Astrocyte (in vitro differentiated cells and primary cell): ENCODE measurements around the gene MRI1. TPM values are rescaled to one million over a fixed set of nuclear protein-coding genes. Genes with fewer than 3 reads are reported as not detected.

Source experiments
- DNase-seq: peaks from one replicate; pipeline ENCODE4 v3.0.0-alpha.2; 2010; ENCODE audit warnings: low read depth
- FAIRE-seq: peaks from 2 replicates; lab custom pipeline; 2011; peaks lifted over from hg19 to GRCh38; lab: Jason Lieb, UNC
- H2AFZ ChIP-seq: 2 replicates; pipeline ENCODE4 v1.6.0; 2012; ENCODE audit warnings: low read depth, low read length, inconsistent platforms
- H3K27ac ChIP-seq: 2 replicates; pipeline ENCODE4 v1.5.1; 2011; ENCODE audit warnings: low read depth, low read length, inconsistent platforms
- H3K27me3 ChIP-seq: 2 replicates; pipeline ENCODE4 v1.6.0; 2011; ENCODE audit warnings: low read length, inconsistent platforms; ENCODE audit not compliant: insufficient read depth
- H3K36me3 ChIP-seq: 2 replicates; pipeline ENCODE4 v1.5.1; 2011; ENCODE audit warnings: low read length, inconsistent platforms; ENCODE audit not compliant: insufficient read depth
- H3K4me1 ChIP-seq: 2 replicates; pipeline ENCODE4 v1.5.1; 2011; ENCODE audit warnings: low read length, inconsistent platforms; ENCODE audit not compliant: insufficient read depth
- H3K4me2 ChIP-seq: 2 replicates; pipeline ENCODE4 v1.6.0; 2012; ENCODE audit warnings: low read length, inconsistent platforms
- H3K4me3 ChIP-seq: 2 replicates; pipeline ENCODE4 v1.5.1; 2011; ENCODE audit warnings: low read depth, mild to moderate bottlenecking, low read length, inconsistent platforms; ENCODE audit not compliant: insufficient read depth
- H3K79me2 ChIP-seq: 2 replicates; pipeline ENCODE4 v1.6.0; 2012; ENCODE audit warnings: mild to moderate bottlenecking, low read length, inconsistent platforms; ENCODE audit not compliant: insufficient read depth
- H3K9ac ChIP-seq: 2 replicates; pipeline ENCODE4 v1.6.0; 2012; ENCODE audit warnings: mild to moderate bottlenecking, low read length, inconsistent platforms
- H3K9me3 ChIP-seq: 2 replicates; pipeline ENCODE4 v1.5.1; 2012; ENCODE audit warnings: low read depth, mild to moderate bottlenecking, low read length, inconsistent platforms; ENCODE audit not compliant: insufficient read depth
- H4K20me1 ChIP-seq: 2 replicates; pipeline ENCODE4 v1.6.0; 2012; ENCODE audit warnings: low read length, inconsistent platforms; ENCODE audit not compliant: insufficient read depth
- H3K27ac Mint-ChIP-seq: one replicate; pipeline ENCODE4 v1.8.0; 2021; ENCODE audit warnings: mild to moderate bottlenecking, mixed read lengths; ENCODE audit not compliant: unreplicated experiment
- H3K27me3 Mint-ChIP-seq: one replicate; pipeline ENCODE4 v1.8.0; 2021; ENCODE audit warnings: low read depth, mixed read lengths; ENCODE audit not compliant: unreplicated experiment
- H3K36me3 Mint-ChIP-seq: one replicate; pipeline ENCODE4 v1.8.0; 2021; ENCODE audit warnings: low read depth, mixed read lengths; ENCODE audit not compliant: unreplicated experiment
- H3K4me1 Mint-ChIP-seq: one replicate; pipeline ENCODE4 v1.8.0; 2021; ENCODE audit warnings: low read depth, mixed read lengths; ENCODE audit not compliant: unreplicated experiment
- H3K4me3 Mint-ChIP-seq: one replicate; pipeline ENCODE4 v1.8.0; 2021; ENCODE audit warnings: mild to moderate bottlenecking, moderate library complexity, mixed read lengths; ENCODE audit not compliant: unreplicated experiment
- H3K9me3 Mint-ChIP-seq: one replicate; pipeline ENCODE4 v1.8.0; 2021; ENCODE audit warnings: mild to moderate bottlenecking, mixed read lengths; ENCODE audit not compliant: unreplicated experiment
- CTCF ChIP-seq: IDR thresholded peaks from 2 replicates; pipeline ENCODE4 v1.5.1; 2011; ENCODE audit warnings: low read depth, mild to moderate bottlenecking, inconsistent platforms, low read length, moderate library complexity; ENCODE audit not compliant: insufficient read depth
- EZH2 ChIP-seq: IDR thresholded peaks from 2 replicates; pipeline ENCODE4 v1.6.1; 2012; ENCODE audit warnings: mild to moderate bottlenecking, low read length, inconsistent platforms; ENCODE audit not compliant: insufficient read depth
- total RNA-seq: library from RNA; stranded (reverse); gene quantifications from 2 replicates; pipeline ENCODE4 v1.2.1, GENCODE V29; 2021

The MRI1 gene
- total RNA-seq, 1 donor from 2014 or later = 26.6 TPM

DNA sequence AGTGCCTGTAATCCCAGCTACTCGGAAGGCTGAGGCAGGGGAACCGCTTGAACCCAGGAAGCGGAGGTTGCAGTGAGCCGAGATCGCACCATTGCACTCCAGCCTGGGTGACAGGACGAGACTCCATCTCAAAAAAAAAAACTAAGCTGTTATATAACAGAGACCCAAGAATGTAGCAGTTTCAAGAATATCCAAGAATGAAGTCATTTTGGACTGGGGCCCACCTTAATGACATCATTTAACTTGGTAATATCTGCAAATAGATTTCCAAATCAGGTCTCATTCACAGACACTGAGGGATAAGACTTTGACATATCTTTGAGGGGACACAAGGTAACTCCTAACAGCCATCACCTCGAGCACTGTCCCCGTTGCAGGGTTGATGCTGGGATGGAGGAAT lies 36.5 kb upstream of the MRI1 start:
- Mint-ChIP-seq H3K27ac (no peak overlapping the region), H3K9me3 (peaks cover 2% of the 10 kb centered on the region), H3K4me1 (peaks cover 8% of the 10 kb centered on the region), H3K4me3 (no peak overlapping the region), H3K36me3 (no peaks in the 10 kb centered on the region), H3K27me3 (peaks cover 2% of the 10 kb centered on the region)
- DNase-seq (peak; percentile 81), FAIRE-seq (no peak)
- Histone ChIP-seq H3K27me3 (no peaks in the 10 kb centered on the region), H3K4me1 (peaks cover 30% of the 10 kb centered on the region), H3K9me3 (no peaks in the 10 kb centered on the region), H3K27ac (no peak overlapping the region), H3K9ac (no peak overlapping the region), H3K4me3 (no peak overlapping the region), H3K79me2 (peaks cover 5% of the 10 kb centered on the region), H3K36me3 (no peaks in the 10 kb centered on the region), H3K4me2 (no peak overlapping the region), H4K20me1 (no peaks in the 10 kb centered on the region), H2AFZ (peak overlapping the region; percentile 15)
- TF ChIP-seq CTCF = no peak
- TF ChIP-seq EZH2 = no peak

- H4K20me1 ChIP-seq = no peaks in the 10 kb centered on the region
- no peaks in the 10 kb centered on the region for H3K36me3 ChIP-seq
- H3K27ac ChIP-seq = peak overlapping the region; percentile 100
- no peak overlapping the region for H3K4me2 ChIP-seq
- peaks cover 1% of the 10 kb centered on the region for H3K27me3 Mint-ChIP-seq
- no peak overlapping the region for H3K4me3 Mint-ChIP-seq
- DNase-seq (no peak), FAIRE-seq (no peak)
- no peak overlapping the region for H3K4me3 ChIP-seq
- H3K4me1 Mint-ChIP-seq = peaks cover 8% of the 10 kb centered on the region
- no peaks in the 10 kb centered on the region for H3K27me3 ChIP-seq
- H3K36me3 Mint-ChIP-seq = no peaks in the 10 kb centered on the region
- no peak overlapping the region for H2AFZ ChIP-seq
- H3K9me3 ChIP-seq = no peaks in the 10 kb centered on the region
- H3K9ac ChIP-seq = peak overlapping the region; percentile 92
- H3K79me2 ChIP-seq = peaks cover 5% of the 10 kb centered on the region
- TF ChIP-seq CTCF = no peak
- TF ChIP-seq EZH2 = no peak
- peaks cover 2% of the 10 kb centered on the region for H3K9me3 Mint-ChIP-seq
- H3K4me1 ChIP-seq = peaks cover 30% of the 10 kb centered on the region
- peak overlapping the region; percentile 79 for H3K27ac Mint-ChIP-seq
Observed at GRCh38 chr19:13729859-13730258, 34.5 kb upstream of the MRI1 start.

DNA sequence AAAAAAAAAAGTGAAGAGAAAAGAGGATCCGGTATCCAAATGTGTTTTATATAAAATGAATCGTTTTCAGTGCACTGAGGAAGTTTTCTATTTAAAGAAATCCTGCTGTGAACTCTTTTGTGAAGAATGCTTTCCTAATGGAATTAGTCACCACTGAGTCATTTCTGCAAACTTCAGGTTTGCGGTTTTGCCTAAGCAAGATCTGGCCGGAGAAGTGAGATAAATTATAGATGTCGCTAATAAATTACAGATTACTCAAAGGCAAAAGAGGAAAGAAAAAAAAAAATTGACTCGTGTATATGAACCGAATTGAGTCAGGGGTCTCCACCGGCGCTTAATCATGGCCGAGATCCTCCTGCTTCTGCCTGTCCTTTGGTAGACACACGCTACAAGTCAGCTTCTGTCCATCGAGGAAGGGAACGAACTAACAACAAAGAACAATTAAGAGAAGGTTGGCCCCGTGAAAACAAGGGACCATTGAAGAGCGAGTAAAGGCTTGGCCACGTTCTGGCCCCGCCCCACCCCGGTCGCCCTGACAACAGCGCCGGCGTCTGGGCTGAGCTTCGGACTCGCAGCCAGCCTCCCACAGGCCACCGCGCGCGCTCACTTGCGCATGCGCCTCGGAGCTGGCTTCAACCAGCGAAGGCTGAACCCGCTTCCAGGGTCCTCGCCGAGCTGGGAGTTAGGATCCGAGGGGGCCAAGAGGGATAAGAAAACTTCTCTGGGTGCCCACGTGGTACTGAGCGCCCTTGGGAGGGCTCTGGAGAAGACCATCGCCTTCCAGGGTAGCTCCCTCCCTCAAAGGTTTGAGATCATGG lies 33.0 kb upstream of the MRI1 start:
- FAIRE-seq (peak; percentile 52), DNase-seq (peak; percentile 97)
- Histone ChIP-seq H3K4me3 (peak overlapping the region; percentile 78), H2AFZ (peak overlapping the region; percentile 80), H3K27ac (peak overlapping the region; percentile 100), H4K20me1 (no peaks in the 10 kb centered on the region), H3K4me2 (peak overlapping the region; percentile 98), H3K27me3 (no peaks in the 10 kb centered on the region), H3K9me3 (no peaks in the 10 kb centered on the region), H3K79me2 (peaks cover 5% of the 10 kb centered on the region), H3K4me1 (peaks cover 30% of the 10 kb centered on the region), H3K36me3 (no peaks in the 10 kb centered on the region), H3K9ac (peak overlapping the region; percentile 92)
- Mint-ChIP-seq H3K36me3 (no peaks in the 10 kb centered on the region), H3K4me1 (peaks cover 8% of the 10 kb centered on the region), H3K9me3 (peaks cover 2% of the 10 kb centered on the region), H3K27me3 (no peaks in the 10 kb centered on the region), H3K27ac (peak overlapping the region; percentile 100), H3K4me3 (peak overlapping the region; percentile 88)
- no peak for TF ChIP-seq CTCF
- no peak for TF ChIP-seq EZH2
